ENCODE data around the gene STAT1. TPM values are rescaled to one million over a fixed set of nuclear protein-coding genes. Genes with fewer than 3 reads are reported as not detected.

Gene STAT1
- total and polyA plus RNA-seq, 9 of the 15 experiments (the other 6 are each of a cell fraction or from before 2014, with no cell fraction given) = 8.7 to 34.4 (median 26.8) TPM

DNA sequence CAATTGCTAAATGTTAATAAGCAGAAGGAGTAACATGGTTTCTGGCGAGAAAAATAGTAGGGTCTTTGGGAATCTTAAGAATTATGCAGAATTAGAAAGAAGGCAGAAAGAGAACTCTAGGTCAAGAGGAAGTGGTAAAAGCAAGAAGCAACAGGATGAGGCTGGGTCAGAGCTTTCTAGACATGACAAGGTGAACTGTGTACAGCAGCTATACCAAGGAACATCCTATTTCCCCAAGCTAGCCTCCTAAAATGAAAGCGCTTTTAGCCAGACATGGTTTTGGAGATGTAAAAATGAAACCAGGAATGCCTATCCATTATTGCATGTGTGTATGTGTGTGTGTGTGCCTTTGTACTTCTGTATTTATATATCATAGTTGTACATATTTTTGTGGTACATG is 42.3 kb upstream of the STAT1 start:
- H3K79me2 ChIP-seq (ENCODE audit: control insufficient read depth, insufficient read depth, low read length) = no peaks in the 10 kb centered on the region
- WGBS (ENCODE audit: insufficient coverage, low coverage, missing lambda C conversion rate) = 0% methylated on average over 2 of the region's 2 CpGs
- H3K4me3 ChIP-seq = no peak overlapping the region
- H3K9me3 ChIP-seq (replicated peaks; ENCODE audit: control insufficient read depth, insufficient read depth, low read depth, low read length) = no peaks in the 10 kb centered on the region
- no TSS peak for BruUV-seq (replicated peaks)
- ATAC-seq (no peak), DNase-seq (ENCODE audit: extremely low read depth in 1 of 4, low spot score in 3 of 4) (no peak), FAIRE-seq (no peak)
- no peaks in the 10 kb centered on the region for H4K20me1 ChIP-seq (replicated peaks; ENCODE audit: control insufficient read depth, insufficient read depth, low read length)
- no peak overlapping the region for H2AFZ ChIP-seq (ENCODE audit: low read depth, low read length)
- in situ Hi-C loops (cut with MboI) (no loop called here), intact Hi-C loops (cut with micrococcal nuclease) (no loop called here)
- no peak overlapping the region for H3K9ac ChIP-seq (ENCODE audit: insufficient read depth in 1 of 2, low read depth in 2 of 2, low read length in 2 of 2)
- ChIA-PET POLR2A (no interaction called here), CTCF (ENCODE audit: low intra/inter-chr PET ratio) (no interaction called here)
- H3K27me3 ChIP-seq (ENCODE audit: control insufficient read depth in 2 of 2, insufficient read depth in 2 of 2, low read length in 2 of 2) = peaks cover 0 to 2% of the 10 kb centered on the region in 2 experiments; a peak in 1 of 5 replicates
- no peaks in the 10 kb centered on the region for H3K36me3 ChIP-seq (ENCODE audit: control insufficient read depth, insufficient read depth, low read length)
- no peak overlapping the region for H3K4me2 ChIP-seq (ENCODE audit: insufficient read depth, low read length)
- no peak overlapping the region for H3K27ac ChIP-seq (ENCODE audit: extremely low read depth, low read depth, low read length)
- TF ChIP-seq NR3C1 (CRISPR knock-in tag; IDR thresholded peaks at IDR 0.05) (no peak), ETV5 (CRISPR knock-in tag; IDR thresholded peaks at IDR 0.05; ENCODE audit: low read depth) (no peak), ZNF431 (CRISPR knock-in tag; IDR thresholded peaks at IDR 0.05) (no peak), SMARCA5 (IDR thresholded peaks at IDR 0.05) (no peak), ARHGAP35 (IDR thresholded peaks at IDR 0.05; ENCODE audit: partially characterized antibody) (no peak), RAD51 (IDR thresholded peaks at IDR 0.05; ENCODE audit: borderline replicate concordance, low read depth) (no peak), SRSF3 (IDR thresholded peaks at IDR 0.05; ENCODE audit: insufficient read depth, low read length) (no peak), BACH1 (tag; IDR thresholded peaks at IDR 0.05) (no peak), TBP (optimal IDR thresholded peaks at IDR 0.05; ENCODE audit: low read depth, low read length) (no peak), ILK (tag; IDR thresholded peaks at IDR 0.05; ENCODE audit: borderline replicate concordance, low read depth) (no peak), MYC (IDR thresholded peaks at IDR 0.05; ENCODE audit: low read depth, low read length) (no peak), MYC (CRISPR knock-in tag; IDR thresholded peaks at IDR 0.05; ENCODE audit: borderline replicate concordance, low read depth) (no peak)
- TF ChIP-seq, protein P1, sequence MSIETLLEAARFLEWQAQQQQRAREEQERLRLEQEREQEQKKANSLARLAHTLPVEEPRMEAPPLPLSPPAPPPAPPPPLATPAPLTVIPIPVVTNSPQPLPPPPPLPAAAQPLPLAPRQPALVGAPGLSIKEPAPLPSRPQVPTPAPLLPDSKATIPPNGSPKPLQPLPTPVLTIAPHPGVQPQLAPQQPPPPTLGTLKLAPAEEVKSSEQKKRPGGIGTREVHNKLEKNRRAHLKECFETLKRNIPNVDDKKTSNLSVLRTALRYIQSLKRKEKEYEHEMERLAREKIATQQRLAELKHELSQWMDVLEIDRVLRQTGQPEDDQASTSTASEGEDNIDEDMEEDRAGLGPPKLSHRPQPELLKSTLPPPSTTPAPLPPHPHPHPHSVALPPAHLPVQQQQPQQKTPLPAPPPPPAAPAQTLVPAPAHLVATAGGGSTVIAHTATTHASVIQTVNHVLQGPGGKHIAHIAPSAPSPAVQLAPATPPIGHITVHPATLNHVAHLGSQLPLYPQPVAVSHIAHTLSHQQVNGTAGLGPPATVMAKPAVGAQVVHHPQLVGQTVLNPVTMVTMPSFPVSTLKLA (conservative IDR thresholded peaks at IDR 0.05) = no peak
- TF ChIP-seq, protein P2, sequence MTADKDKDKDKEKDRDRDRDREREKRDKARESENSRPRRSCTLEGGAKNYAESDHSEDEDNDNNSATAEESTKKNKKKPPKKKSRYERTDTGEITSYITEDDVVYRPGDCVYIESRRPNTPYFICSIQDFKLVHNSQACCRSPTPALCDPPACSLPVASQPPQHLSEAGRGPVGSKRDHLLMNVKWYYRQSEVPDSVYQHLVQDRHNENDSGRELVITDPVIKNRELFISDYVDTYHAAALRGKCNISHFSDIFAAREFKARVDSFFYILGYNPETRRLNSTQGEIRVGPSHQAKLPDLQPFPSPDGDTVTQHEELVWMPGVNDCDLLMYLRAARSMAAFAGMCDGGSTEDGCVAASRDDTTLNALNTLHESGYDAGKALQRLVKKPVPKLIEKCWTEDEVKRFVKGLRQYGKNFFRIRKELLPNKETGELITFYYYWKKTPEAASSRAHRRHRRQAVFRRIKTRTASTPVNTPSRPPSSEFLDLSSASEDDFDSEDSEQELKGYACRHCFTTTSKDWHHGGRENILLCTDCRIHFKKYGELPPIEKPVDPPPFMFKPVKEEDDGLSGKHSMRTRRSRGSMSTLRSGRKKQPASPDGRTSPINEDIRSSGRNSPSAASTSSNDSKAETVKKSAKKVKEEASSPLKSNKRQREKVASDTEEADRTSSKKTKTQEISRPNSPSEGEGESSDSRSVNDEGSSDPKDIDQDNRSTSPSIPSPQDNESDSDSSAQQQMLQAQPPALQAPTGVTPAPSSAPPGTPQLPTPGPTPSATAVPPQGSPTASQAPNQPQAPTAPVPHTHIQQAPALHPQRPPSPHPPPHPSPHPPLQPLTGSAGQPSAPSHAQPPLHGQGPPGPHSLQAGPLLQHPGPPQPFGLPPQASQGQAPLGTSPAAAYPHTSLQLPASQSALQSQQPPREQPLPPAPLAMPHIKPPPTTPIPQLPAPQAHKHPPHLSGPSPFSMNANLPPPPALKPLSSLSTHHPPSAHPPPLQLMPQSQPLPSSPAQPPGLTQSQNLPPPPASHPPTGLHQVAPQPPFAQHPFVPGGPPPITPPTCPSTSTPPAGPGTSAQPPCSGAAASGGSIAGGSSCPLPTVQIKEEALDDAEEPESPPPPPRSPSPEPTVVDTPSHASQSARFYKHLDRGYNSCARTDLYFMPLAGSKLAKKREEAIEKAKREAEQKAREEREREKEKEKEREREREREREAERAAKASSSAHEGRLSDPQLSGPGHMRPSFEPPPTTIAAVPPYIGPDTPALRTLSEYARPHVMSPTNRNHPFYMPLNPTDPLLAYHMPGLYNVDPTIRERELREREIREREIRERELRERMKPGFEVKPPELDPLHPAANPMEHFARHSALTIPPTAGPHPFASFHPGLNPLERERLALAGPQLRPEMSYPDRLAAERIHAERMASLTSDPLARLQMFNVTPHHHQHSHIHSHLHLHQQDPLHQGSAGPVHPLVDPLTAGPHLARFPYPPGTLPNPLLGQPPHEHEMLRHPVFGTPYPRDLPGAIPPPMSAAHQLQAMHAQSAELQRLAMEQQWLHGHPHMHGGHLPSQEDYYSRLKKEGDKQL (CRISPR knock-in tag; IDR thresholded peaks at IDR 0.05; ENCODE audit: borderline replicate concordance) = no peak
- TF ChIP-seq, protein P3, sequence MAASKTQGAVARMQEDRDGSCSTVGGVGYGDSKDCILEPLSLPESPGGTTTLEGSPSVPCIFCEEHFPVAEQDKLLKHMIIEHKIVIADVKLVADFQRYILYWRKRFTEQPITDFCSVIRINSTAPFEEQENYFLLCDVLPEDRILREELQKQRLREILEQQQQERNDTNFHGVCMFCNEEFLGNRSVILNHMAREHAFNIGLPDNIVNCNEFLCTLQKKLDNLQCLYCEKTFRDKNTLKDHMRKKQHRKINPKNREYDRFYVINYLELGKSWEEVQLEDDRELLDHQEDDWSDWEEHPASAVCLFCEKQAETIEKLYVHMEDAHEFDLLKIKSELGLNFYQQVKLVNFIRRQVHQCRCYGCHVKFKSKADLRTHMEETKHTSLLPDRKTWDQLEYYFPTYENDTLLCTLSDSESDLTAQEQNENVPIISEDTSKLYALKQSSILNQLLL (CRISPR knock-in tag; IDR thresholded peaks at IDR 0.05; ENCODE audit: borderline replicate concordance) = no peak
- no peaks in the 10 kb centered on the region for H3K4me1 ChIP-seq (replicated peaks in 1 of 2; ENCODE audit: control insufficient read depth in 2 of 2, insufficient read depth in 2 of 2, low read length in 2 of 2)
- no peaks in the 10 kb centered on the region for H3K9me1 ChIP-seq (ENCODE audit: control insufficient read depth, insufficient read depth, low read length)

Measured in K562 (cell line).